PC-3 (cell line): ENCODE results near the gene RANBP3. TPM values are rescaled to one million over a fixed set of nuclear protein-coding genes. Genes with fewer than 3 reads are reported as not detected.

Experiments
- ATAC-seq: fragments of 200-7000 bp; cut with Tn5 transposase; 2 replicates; pipeline ENCODE4 v1.9.1; 2020; ENCODE audit warnings: mild to moderate bottlenecking, moderate library complexity
- BruUV-seq: library from RNA; stranded (reverse); fragments of 400-500 nt; replicated peaks from 2 replicates; lab custom pipeline; 2021; lab: Mats Ljungman, UMichigan
- CTCF ChIA-PET: fragments of 300-600 bp; sonication (Branson Sonifier 250); formaldehyde crosslinking; loops from one replicate; lab custom pipeline; 2022; ENCODE audit warnings: antibody characterized with exemption; lab: Charles Lee
- POLR2A ChIA-PET: fragments of 300-600 bp; sonication (Branson Sonifier 250); formaldehyde crosslinking; loops from one replicate; lab custom pipeline; 2022; ENCODE audit warnings: antibody characterized with exemption; ENCODE audit not compliant: unreplicated experiment; lab: Charles Lee
- DNase-seq: peaks from one replicate; pipeline ENCODE4 v3.0.0-alpha.2; 2015
- H2AFZ ChIP-seq: fragments of 300-600 bp; sonication (generic); 2 replicates; pipeline ENCODE4 v1.6.0; 2016; ENCODE audit warnings: antibody characterized with exemption, low read length
- H3F3A ChIP-seq: fragments of 300-600 bp; sonication (generic); one replicate; pipeline ENCODE4 v1.6.0; 2017; ENCODE audit warnings: antibody characterized with exemption, low read length, control low read depth, mild to moderate bottlenecking; ENCODE audit not compliant: unreplicated experiment
- H3K27ac ChIP-seq: fragments of 300-600 bp; sonication (generic); 2 replicates; pipeline ENCODE4 v1.5.1; 2016; ENCODE audit warnings: mild to moderate bottlenecking, low read length
- H3K27me3 ChIP-seq: fragments of 300-600 bp; sonication (generic); 2 replicates; pipeline ENCODE4 v1.6.1; 2016; ENCODE audit warnings: low read length, mixed read lengths
- H3K36me3 ChIP-seq: fragments of 300-600 bp; sonication (generic); 2 replicates; pipeline ENCODE4 v1.6.1; 2016; ENCODE audit warnings: low read depth, mixed run types, low read length, mixed read lengths
- H3K4me1 ChIP-seq: fragments of 300-600 bp; sonication (generic); 2 replicates; pipeline ENCODE4 v1.5.1; 2016; ENCODE audit warnings: low read length; ENCODE audit not compliant: insufficient read depth
- H3K4me2 ChIP-seq: fragments of 300-600 bp; sonication (generic); 2 replicates; pipeline ENCODE4 v1.6.0; 2016; ENCODE audit warnings: low read length
- H3K4me3 ChIP-seq: fragments of 300-600 bp; sonication (generic); 2 replicates; pipeline ENCODE4 v1.5.1; 2016; ENCODE audit warnings: mild to moderate bottlenecking, low read length, mixed read lengths
- H3K79me2 ChIP-seq: fragments of 300-600 bp; sonication (generic); 2 replicates; pipeline ENCODE4 v1.6.1; 2017; ENCODE audit warnings: low read length, mixed read lengths
- H3K9ac ChIP-seq: fragments of 300-600 bp; sonication (generic); 2 replicates; pipeline ENCODE4 v1.6.0; 2016; ENCODE audit warnings: mild to moderate bottlenecking, low read length
- H3K9me2 ChIP-seq: fragments of 300-600 bp; sonication (generic); replicated peaks from 2 replicates; pipeline ENCODE4 v1.6.1; 2016; ENCODE audit warnings: mixed run types, low read length, mixed read lengths
- H3K9me3 ChIP-seq: fragments of 300-600 bp; sonication (generic); 2 replicates; pipeline ENCODE4 v1.6.1; 2016; ENCODE audit warnings: low read length, mixed read lengths
- H4K20me1 ChIP-seq: fragments of 300-600 bp; sonication (generic); 2 replicates; pipeline ENCODE4 v1.6.1; 2016; ENCODE audit warnings: low read length, mixed read lengths
- EZH2 ChIP-seq: fragments of 300-600 bp; sonication (generic); IDR thresholded peaks from one replicate; pipeline ENCODE4 v1.6.1; 2017; ENCODE audit warnings: antibody characterized with exemption, mild to moderate bottlenecking, low read length; ENCODE audit not compliant: unreplicated experiment
- EZH2phosphoT487 ChIP-seq: fragments of 300-600 bp; sonication (generic); IDR thresholded peaks from 2 replicates; pipeline ENCODE4 v1.6.1; 2018; ENCODE audit warnings: mild to moderate bottlenecking, antibody characterized with exemption, low read length, borderline replicate concordance
- intact Hi-C: fragments of 100-400 bp; cut with micrococcal nuclease; formaldehyde crosslinking; loops from 2 replicates; pipeline ENCODE4 v1.9.0; 2023
- total RNA-seq: library from RNA; depleted of rRNA; stranded (reverse); fragments of >200 nt; gene quantifications from 2 replicates; pipeline ENCODE4 v1.2.3, GENCODE V29; 2014
- TF ChIP-seq, protein P1 (sequence below): fragments of 300-600 bp; sonication (generic); conservative IDR thresholded peaks from 2 replicates; pipeline ENCODE4 v1.5.1; 2017; ENCODE audit warnings: antibody characterized with exemption, low read depth, mild to moderate bottlenecking, low read length

The RANBP3 gene
- total RNA-seq, 1 experiment from 2014 or later: 114 TPM

DNA sequence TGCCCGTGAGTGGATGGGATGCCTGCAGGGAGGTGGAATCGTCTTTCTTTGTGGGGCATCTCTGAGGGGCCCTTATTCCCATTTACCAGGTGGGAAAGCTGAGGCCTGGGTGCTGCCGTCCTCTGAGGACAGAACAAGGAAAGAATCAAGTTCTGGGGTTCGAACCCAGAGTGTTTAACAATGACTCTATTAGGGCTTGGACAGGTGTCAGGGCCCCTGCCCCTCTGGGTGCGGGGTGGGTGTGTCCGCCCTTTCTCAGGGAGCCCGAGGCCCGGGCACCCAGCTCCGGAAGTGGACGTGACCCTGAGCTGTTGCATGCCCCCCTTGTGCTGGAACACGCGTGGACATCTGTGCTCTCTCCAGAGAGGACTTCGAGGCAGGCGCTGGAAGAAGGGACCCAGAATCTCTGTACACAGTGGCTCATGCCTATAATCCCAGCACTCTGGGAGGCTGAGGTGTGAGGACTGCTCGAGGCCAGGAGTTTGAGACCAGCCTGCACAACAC is 85.1 kb downstream of the RANBP3 start:
- Histone ChIP-seq H3K27ac (no peak overlapping the region), H4K20me1 (peaks cover 6% of the 10 kb centered on the region; the same call in 1 of the 2 replicates), H3K4me1 (no peaks in the 10 kb centered on the region), H3K36me3 (peaks cover 6% of the 10 kb centered on the region; the same call in 1 of the 2 replicates), H3F3A (no peaks in the 10 kb centered on the region), H3K9me2 (no peaks in the 10 kb centered on the region), H3K9ac (no peak overlapping the region), H3K4me3 (no peak overlapping the region), H3K27me3 (0 out of 2 replicates have a peak, but pooled peaks cover 4% of the 10 kb centered on the region), H3K9me3 (no peaks in the 10 kb centered on the region), H2AFZ (no peak overlapping the region), H3K79me2 (peaks cover 5% of the 10 kb centered on the region), H3K4me2 (no peak overlapping the region)
- BruUV-seq: TSS peak; percentile 4
- ChIA-PET POLR2A (no interaction called here), CTCF (no interaction called here)
- intact Hi-C loops: loop anchor here (1.0 to 5.0 kb wide), 3 partner anchors 71 to 120 kb away; partner anchors contain the start of gene NRTN
- no peak for DNase-seq
- peak; percentile 3 for ATAC-seq
- TF ChIP-seq, protein P1, sequence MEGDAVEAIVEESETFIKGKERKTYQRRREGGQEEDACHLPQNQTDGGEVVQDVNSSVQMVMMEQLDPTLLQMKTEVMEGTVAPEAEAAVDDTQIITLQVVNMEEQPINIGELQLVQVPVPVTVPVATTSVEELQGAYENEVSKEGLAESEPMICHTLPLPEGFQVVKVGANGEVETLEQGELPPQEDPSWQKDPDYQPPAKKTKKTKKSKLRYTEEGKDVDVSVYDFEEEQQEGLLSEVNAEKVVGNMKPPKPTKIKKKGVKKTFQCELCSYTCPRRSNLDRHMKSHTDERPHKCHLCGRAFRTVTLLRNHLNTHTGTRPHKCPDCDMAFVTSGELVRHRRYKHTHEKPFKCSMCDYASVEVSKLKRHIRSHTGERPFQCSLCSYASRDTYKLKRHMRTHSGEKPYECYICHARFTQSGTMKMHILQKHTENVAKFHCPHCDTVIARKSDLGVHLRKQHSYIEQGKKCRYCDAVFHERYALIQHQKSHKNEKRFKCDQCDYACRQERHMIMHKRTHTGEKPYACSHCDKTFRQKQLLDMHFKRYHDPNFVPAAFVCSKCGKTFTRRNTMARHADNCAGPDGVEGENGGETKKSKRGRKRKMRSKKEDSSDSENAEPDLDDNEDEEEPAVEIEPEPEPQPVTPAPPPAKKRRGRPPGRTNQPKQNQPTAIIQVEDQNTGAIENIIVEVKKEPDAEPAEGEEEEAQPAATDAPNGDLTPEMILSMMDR: peak; percentile 16; the same call in 1 of the 2 replicates
- TF ChIP-seq EZH2phosphoT487: no peak

DNA sequence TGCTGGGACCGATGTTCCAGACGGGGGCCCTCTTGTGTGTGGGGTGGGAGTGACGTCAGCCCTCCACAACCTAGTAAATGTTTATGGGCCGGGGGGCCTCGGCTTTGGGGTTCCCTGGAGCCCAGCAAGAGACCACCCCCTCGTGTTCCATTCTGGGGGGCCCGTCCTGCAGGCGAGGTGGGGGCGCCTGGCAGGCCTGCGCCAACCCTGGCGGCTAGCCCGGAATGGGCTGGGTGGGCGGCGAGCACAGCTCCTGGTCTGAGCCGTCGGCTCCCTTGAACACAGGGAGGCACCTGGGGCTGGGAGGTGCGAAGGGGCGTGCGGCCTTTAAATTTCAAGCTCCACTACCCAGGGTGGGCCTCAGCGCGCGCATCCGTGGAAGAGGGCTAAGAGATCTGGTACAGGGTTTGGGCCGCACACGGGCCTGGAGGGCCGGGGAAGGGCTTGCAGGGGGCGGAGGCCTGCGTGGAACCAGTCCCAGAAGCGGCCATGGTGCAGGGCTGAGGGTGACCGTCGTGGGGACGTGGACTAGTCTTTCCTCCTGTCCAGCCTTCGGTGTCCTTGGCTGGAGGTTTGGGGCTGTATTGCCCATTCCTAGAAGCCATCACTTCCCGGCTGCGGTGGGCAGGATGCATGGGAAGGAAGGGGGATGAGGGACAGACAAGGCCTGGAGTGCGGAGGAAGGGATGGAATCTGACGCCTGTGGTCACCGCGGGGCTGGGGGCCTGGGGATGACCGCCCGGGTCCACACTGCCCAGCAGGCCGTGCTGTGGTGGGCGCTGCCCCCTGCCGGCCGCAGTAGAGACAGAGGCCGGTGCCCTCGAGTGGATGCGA is 85.8 kb downstream of the RANBP3 start:
- ATAC-seq: peak; percentile 76
- no peaks in the 10 kb centered on the region for H3K4me1 ChIP-seq
- no peaks in the 10 kb centered on the region for H3K79me2 ChIP-seq
- no peak overlapping the region for H2AFZ ChIP-seq
- BruUV-seq: no TSS peak
- TF ChIP-seq, protein P1: peak; percentile 96
- no peak for TF ChIP-seq EZH2
- no peak overlapping the region for H3K27ac ChIP-seq
- no peaks in the 10 kb centered on the region for H3K9me2 ChIP-seq
- peaks cover 6% of the 10 kb centered on the region; the same call in 1 of the 2 replicates for H3K36me3 ChIP-seq
- H4K20me1 ChIP-seq: no peaks in the 10 kb centered on the region
- no peak overlapping the region for H3K4me2 ChIP-seq
- H3K4me3 ChIP-seq: no peak overlapping the region
- peak; percentile 60 for DNase-seq
- no peaks in the 10 kb centered on the region for H3F3A ChIP-seq
- CTCF ChIA-PET: interaction anchor here (0.6 to 2.9 kb wide), 2 partner anchors 71 to 88 kb away, joined by 5 to 23 read pairs; partner anchors contain the start of gene NRTN
- no peak overlapping the region for H3K9ac ChIP-seq
- 0 out of 2 replicates have a peak, but pooled peaks cover 4% of the 10 kb centered on the region for H3K27me3 ChIP-seq
- POLR2A ChIA-PET: no interaction called here
- intact Hi-C loops: loop anchor here (1.0 to 5.0 kb wide), 3 partner anchors 70 to 119 kb away; partner anchors contain the start of gene NRTN
- H3K9me3 ChIP-seq: no peaks in the 10 kb centered on the region
